Subcutaneous abdominal adipose tissue (tissue), 5 donors: Measurements from ENCODE around the gene FZD7.

Source experiments
- H3K27ac ChIP-seq: one replicate; pipeline ENCODE4 v1.7.0; 2013; ENCODE audit warnings: low read depth, mild to moderate bottlenecking, inconsistent platforms, low read length, moderate library complexity
- H3K27me3 ChIP-seq, 5 donors: one replicate each; pipeline ENCODE4 v1.7.0; 2013; ENCODE audit warnings: low read length in 5 of 5, inconsistent platforms in 1 of 5; ENCODE audit not compliant: control insufficient read depth in 5 of 5, insufficient read depth in 4 of 5
- H3K36me3 ChIP-seq, 5 donors: one replicate each; pipeline ENCODE4 v1.7.0; 2013; ENCODE audit warnings: low read length in 5 of 5; ENCODE audit not compliant: control insufficient read depth in 5 of 5, insufficient read depth in 5 of 5
- H3K4me1 ChIP-seq, 5 donors: one replicate each; pipeline ENCODE4 v1.7.0; 2013; ENCODE audit warnings: low read length in 5 of 5, mild to moderate bottlenecking in 3 of 5, moderate library complexity in 1 of 5; ENCODE audit not compliant: control insufficient read depth in 5 of 5, insufficient read depth in 5 of 5
- H3K4me3 ChIP-seq, 5 donors: one replicate each; pipeline ENCODE4 v1.7.0; 2013; ENCODE audit warnings: low read length in 5 of 5, low read depth in 1 of 5
- H3K9ac ChIP-seq, 5 donors: one replicate each; pipeline ENCODE4 v1.7.0; 2013; ENCODE audit warnings: low read length in 5 of 5, mild to moderate bottlenecking in 4 of 5, moderate library complexity in 3 of 5
- H3K9me3 ChIP-seq, 5 donors: one replicate each; pipeline ENCODE4 v1.7.0; 2013; ENCODE audit warnings: low read length in 5 of 5; ENCODE audit not compliant: control insufficient read depth in 5 of 5
- donor health status: healthy.
- donor health status: healthy.
- donor health status: healthy.
- donor health status: healthy.
- donor health status: healthy.

FZD7 gene

DNA sequence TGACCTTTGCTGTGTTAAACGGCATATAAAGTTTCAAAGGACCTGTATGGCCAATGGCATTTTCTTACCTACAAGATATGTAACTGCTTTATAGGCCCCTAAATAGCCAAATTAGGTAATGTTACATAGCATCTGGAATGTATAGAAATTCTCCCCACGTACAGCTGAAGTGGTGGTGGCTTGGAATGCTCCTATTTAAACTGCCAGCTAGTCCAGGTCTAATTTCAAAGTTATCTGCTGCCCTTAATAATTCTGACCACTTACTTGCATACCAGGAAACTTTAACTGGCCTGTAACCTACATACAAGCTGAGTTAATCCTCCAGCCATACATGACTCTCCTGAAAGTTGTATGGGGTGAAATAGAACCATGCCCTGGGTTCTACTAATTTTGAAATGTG lies 40.7 kb downstream of the FZD7 start:
- no peaks in the 10 kb centered on the region for H3K27me3 ChIP-seq
- no peaks in the 10 kb centered on the region for H3K9me3 ChIP-seq
- no peaks in the 10 kb centered on the region for H3K4me1 ChIP-seq
- no peak overlapping the region for H3K27ac ChIP-seq
- no peaks in the 10 kb centered on the region for H3K36me3 ChIP-seq
- H3K4me3 ChIP-seq, result no peak overlapping the region
- no peak overlapping the region for H3K9ac ChIP-seq

DNA sequence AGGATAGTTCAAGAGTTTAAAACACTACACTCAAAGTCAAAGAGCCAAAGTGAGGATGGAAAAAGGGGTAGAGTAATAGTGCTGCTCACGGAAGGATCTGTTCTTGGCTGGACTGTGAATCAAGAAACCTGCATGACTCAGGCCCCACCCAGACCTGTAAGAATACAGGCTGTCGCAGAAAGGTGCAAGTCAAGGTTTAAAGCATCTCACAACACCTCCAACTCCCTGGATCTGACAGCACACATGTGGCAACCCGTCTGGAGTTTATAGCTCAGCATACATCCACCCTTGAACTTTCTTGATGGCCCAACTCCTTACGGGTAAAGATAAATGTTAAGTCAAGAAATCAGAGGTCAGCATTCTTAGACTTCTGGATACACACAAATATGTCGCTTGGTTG lies 45.7 kb downstream of the FZD7 start:
- no peaks in the 10 kb centered on the region for H3K4me1 ChIP-seq
- H3K9me3 ChIP-seq, result peaks cover 0 to 5% (median 0%) of the 10 kb centered on the region in 5 donors
- H3K4me3 ChIP-seq, result no peak overlapping the region
- no peak overlapping the region for H3K9ac ChIP-seq
- no peaks in the 10 kb centered on the region for H3K36me3 ChIP-seq
- H3K27ac ChIP-seq, result no peak overlapping the region
- H3K27me3 ChIP-seq, result no peaks in the 10 kb centered on the region

DNA sequence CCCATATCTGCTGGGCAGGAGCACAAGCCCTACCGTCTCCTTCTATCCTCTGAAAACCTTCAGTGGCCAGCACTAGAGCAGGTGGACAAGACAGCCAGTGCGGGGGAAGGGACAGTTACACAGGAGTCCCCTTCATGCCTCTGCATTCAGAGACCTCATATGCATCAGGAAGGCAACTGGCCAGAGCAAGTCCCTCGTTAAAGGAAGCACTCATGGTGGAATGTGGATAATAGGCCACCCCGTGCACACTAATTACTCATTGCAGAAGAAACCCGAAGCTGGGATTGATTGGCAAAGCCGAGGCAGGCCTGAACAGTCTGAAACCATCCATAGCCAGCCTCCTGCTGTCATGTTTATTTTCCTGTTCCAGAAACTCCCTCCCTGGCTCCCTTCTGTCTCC lies 50.6 kb downstream of the FZD7 start:
- Histone ChIP-seq H3K4me1 (peaks cover 0 to 9% (median 6%) of the 10 kb centered on the region in 5 donors), H3K27ac (no peak overlapping the region), H3K36me3 (no peaks in the 10 kb centered on the region), H3K27me3 (peaks cover 0 to 3% (median 0%) of the 10 kb centered on the region in 5 donors), H3K9ac (no peak overlapping the region), H3K9me3 (peaks cover 0 to 5% (median 0%) of the 10 kb centered on the region in 5 donors), H3K4me3 (no peak overlapping the region)
